GM12864 (cell line): ENCODE measurements around the gene RNF128.
"Not testable (repeated sequence)": the region's sequence is repeated elsewhere in the genome, so short reads cannot be mapped to it uniquely, and the experiment has no call there.

Experiments used
- DNase-seq: peaks from one replicate; pipeline ENCODE4 v3.0.0-alpha.2; 2011; ENCODE audit warnings: low read depth
- H3K4me3 ChIP-seq: 2 replicates; pipeline ENCODE4 v1.5.1; 2011; ENCODE audit warnings: mild to moderate bottlenecking, low read depth, low read length, control low read depth
- TF ChIP-seq, protein P1 (sequence below): IDR thresholded peaks from 2 replicates; pipeline ENCODE4 v1.5.1; 2011; ENCODE audit warnings: low read depth, mild to moderate bottlenecking, moderate library complexity, low read length, control low read depth, inconsistent platforms; ENCODE audit errors: missing control alignments

The RNF128 gene

DNA sequence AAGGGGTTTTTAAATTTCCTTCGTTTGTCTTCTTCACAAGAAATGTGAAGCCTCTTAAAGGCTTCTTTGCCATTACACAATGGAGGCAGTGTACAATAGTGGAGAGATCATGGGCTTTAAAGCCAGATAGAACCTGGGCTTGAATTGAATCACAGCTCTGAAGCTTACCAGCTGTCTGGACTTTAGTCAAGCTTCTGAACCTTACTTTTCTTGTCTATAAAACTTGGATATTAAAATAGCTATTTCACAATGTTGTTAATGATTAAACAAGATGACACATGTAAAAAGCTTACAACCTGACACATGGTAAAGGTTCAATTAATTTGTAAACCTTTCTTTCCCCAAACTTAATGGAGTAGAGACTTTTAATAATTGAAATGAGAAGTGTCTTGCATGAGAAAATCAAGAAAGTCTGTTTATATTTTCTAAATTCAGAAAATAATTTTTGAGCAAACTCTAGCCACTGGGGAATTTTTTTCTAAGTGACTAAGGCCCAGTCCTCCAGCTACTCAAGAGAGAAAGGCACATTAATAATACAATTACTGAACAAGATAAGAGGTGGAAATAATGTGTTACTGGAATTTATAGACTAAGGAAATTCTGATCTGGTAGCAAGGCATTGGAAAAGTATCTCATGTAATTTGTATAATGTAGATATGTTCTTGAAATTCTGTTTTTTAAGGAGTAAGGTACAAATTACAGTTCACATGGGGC is 54.3 kb downstream of the RNF128 start:
- H3K4me3 ChIP-seq: no peak overlapping the region
- no peak for DNase-seq
- TF ChIP-seq, protein P1, sequence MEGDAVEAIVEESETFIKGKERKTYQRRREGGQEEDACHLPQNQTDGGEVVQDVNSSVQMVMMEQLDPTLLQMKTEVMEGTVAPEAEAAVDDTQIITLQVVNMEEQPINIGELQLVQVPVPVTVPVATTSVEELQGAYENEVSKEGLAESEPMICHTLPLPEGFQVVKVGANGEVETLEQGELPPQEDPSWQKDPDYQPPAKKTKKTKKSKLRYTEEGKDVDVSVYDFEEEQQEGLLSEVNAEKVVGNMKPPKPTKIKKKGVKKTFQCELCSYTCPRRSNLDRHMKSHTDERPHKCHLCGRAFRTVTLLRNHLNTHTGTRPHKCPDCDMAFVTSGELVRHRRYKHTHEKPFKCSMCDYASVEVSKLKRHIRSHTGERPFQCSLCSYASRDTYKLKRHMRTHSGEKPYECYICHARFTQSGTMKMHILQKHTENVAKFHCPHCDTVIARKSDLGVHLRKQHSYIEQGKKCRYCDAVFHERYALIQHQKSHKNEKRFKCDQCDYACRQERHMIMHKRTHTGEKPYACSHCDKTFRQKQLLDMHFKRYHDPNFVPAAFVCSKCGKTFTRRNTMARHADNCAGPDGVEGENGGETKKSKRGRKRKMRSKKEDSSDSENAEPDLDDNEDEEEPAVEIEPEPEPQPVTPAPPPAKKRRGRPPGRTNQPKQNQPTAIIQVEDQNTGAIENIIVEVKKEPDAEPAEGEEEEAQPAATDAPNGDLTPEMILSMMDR: no peak

- no peak overlapping the region for H3K4me3 ChIP-seq
- TF ChIP-seq, protein P1: no peak
- no peak for DNase-seq
These were observed 57.2 kb downstream of the RNF128 start for GRCh38 chrX:106783716-106784115.

DNA sequence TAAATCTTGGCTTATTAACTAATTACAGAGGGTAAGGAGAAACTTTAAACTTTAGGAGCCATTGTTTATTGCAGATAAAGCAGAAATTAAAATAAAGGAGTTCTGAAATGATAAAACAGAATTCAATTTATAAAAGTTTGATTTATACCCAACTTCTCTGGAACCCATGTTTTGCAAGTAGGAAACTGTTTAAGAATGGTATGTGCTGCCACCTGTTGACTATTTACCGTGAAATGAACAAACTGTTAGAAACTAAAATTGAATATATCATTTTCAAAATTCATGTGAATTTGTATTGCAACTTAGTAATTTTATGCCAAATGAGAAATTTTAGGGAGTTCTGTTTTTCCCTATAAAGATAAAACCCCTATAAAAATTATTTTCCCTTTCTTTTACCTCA is 65.0 kb downstream of the RNF128 start:
- H3K4me3 ChIP-seq: no peak overlapping the region
- no peak for DNase-seq
- TF ChIP-seq, protein P1: peak; percentile 16

DNA sequence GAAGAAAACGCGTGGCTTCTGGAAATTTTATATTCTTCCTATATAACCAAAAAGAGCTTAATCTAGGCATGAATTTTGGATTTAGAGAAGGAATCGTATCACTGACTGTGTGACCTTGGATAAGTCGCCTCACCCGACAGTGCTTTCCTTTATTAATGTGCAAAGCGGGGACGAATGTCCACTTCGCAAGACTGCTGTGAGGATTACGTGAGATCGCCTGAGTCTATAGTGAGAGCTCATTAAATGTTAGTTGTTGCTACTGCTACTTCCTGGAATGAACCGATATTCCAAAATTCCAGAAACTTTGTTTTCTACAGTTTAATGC is 75.5 kb downstream of the RNF128 start:
- H3K4me3 ChIP-seq: peak overlapping the region; percentile 66
- no peak for DNase-seq
- TF ChIP-seq, protein P1: no peak

DNA sequence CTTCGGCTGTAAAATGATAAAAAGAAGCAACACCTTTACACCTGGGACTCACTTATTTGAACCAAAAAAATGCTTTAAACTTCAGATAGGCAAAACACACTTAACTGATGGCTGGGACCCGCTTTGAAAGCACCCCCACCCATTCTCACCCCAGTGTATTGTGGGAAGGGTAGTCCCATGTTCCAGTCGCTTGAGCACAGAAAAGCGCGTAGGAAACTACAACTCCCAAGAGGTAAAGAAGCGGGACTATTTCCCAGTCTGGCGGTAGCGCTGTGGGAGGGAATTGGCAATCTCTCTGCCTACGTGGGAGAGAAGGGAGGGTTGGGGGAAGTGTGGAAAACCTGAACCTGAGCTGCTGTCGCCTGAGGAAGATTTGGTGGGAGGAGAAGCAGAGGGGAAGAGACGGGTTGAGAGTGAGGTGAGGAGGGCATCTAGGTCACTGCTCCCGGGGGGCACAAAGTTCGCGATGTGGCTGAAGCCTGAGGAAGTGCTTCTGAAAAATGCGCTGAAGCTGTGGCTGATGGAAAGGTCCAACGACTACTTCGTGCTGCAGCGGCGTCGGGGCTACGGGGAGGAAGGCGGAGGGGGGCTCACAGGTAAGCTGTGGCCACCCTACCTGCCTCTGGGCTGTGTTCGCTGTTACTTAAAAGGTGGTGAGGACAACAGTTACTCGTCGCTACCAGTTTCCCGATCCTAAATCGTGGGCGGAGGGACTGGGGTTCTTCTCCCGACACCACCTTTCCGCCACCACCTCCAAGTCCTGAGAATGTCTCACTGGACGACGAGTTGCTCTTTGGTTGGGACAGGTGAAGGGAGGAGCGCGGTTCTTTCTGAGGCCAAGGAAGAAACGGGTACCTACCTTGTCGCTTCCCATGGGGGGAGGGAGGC is 76.1 kb downstream of the RNF128 start, which contains the start of gene TBC1D8B:
Gene TBC1D8B, plus strand, starts transcription at position 286 of the 888 bp plus-strand sequence. Its CDS starts 181 bp downstream, at position 467.
- peak; percentile 49 for DNase-seq
- TF ChIP-seq, protein P1: no peak
- peak within 1 kb of the TSS; percentile 66 for H3K4me3 ChIP-seq

- no peak overlapping the region for H3K4me3 ChIP-seq
- DNase-seq: no peak
These were observed 84.8 kb downstream of the RNF128 start for GRCh38 chrX:106811131-106811910.

DNA sequence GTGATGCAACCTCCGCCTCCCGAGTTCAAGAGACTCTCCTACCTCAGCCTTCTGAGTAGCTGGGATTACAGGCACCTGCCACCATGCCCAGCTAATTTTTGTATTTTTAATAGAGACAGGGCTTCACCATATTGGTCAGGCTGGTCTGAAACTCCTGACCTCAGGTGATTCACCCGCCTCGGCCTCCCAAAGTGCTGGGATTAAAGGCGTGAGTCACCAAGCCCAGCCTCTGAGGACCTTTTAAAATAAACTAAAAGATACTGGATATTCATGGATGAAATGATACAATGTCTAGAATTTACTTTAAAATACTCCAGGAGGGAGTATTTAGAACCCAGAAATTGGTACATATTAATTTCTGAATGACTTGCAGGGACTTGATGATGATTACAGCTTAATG is 86.4 kb downstream of the RNF128 start:
- DNase-seq, H3K4me3 ChIP-seq: not testable (repeated sequence)

More at GRCh38 chrX:106811131-106811910, 84.8 kb downstream of the RNF128 start:
- TF ChIP-seq, protein P1: no peak

GRCh38 chrX:106814093-106814492 is 87.6 kb downstream of the RNF128 start:
- not testable (repeated sequence) for DNase-seq, H3K4me3 ChIP-seq
